ENCODE data around the gene ZKSCAN5.

DNA sequence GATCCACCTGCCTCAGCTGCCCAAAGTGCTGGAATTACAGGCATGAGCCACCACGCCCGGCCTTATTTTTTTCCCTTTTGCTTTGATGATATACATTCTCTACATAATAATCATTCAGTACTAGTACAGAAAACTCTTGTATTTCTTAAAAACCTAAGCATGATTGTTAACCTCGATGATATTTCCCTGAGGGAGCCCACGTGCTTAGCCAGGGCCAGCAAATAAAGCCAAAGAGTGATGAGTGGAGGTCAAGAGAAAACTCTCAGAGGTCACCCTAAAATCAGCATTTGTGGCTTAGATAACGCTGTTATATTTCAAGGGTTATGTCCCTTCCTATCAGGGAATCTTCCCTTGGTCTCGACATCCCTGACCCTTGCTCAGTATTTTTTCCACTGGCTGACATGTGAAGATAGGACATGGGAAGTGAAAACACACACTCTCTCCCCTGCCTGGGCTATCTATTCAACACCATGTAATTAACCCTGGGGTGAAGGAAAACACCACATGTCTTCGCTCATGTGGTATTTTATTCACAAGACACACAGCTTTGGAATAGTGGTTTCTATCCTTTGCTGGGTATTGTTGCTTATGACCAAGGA, 34.9 kb downstream of the ZKSCAN5 start:
- TF ChIP-seq, protein P1, sequence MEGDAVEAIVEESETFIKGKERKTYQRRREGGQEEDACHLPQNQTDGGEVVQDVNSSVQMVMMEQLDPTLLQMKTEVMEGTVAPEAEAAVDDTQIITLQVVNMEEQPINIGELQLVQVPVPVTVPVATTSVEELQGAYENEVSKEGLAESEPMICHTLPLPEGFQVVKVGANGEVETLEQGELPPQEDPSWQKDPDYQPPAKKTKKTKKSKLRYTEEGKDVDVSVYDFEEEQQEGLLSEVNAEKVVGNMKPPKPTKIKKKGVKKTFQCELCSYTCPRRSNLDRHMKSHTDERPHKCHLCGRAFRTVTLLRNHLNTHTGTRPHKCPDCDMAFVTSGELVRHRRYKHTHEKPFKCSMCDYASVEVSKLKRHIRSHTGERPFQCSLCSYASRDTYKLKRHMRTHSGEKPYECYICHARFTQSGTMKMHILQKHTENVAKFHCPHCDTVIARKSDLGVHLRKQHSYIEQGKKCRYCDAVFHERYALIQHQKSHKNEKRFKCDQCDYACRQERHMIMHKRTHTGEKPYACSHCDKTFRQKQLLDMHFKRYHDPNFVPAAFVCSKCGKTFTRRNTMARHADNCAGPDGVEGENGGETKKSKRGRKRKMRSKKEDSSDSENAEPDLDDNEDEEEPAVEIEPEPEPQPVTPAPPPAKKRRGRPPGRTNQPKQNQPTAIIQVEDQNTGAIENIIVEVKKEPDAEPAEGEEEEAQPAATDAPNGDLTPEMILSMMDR (IDR thresholded peaks at IDR 0.05; ENCODE audit: extremely low read depth in 1 of 2, insufficient read depth in 1 of 2, low read depth in 1 of 2, low read length in 2 of 2) = no peak
- TF ChIP-seq POLR2AphosphoS5 (IDR thresholded peaks at IDR 0.05; ENCODE audit: insufficient read depth, low read depth, low read length) (no peak), POLR2A (IDR thresholded peaks at IDR 0.05; ENCODE audit: low read depth, low read length) (no peak)

Data from endothelial cell of umbilical vein (primary cell).